Measurements from ENCODE around the gene TEDC1. TPM values are rescaled to one million over a fixed set of nuclear protein-coding genes. Genes with fewer than 3 reads are reported as not detected.

The TEDC1 gene
- total and polyA plus RNA-seq, 3 donors from 2014 or later: 8.8 to 16.7 (median 16.4) TPM

GRCh38 chr14:105456736-105457617 is 34.1 kb upstream of the TEDC1 start:
- TF ChIP-seq CTCF (IDR thresholded peaks at IDR 0.05) (no peak), POLR2A (IDR thresholded peaks at IDR 0.05) (no peak)
- H3K27ac ChIP-seq: no peak overlapping the region
- no peak overlapping the region for H3K4me3 ChIP-seq
- no peaks in the 10 kb centered on the region for H3K36me3 ChIP-seq (ENCODE audit: low read depth, missing control alignments)
- DNase-seq: no peak
- WGBS, 2 donors: 90 to 91% methylated on average over 17 to 22 of the region's 22 CpGs
- intact Hi-C loops (cut with DNase I; ENCODE audit: low total_unique reads): no loop called here
- no peaks in the 10 kb centered on the region for H3K9me3 ChIP-seq
- H3K4me1 ChIP-seq: no peaks in the 10 kb centered on the region
- no peaks in the 10 kb centered on the region for H3K27me3 ChIP-seq

- Histone ChIP-seq H3K36me3 (ENCODE audit: low read depth, missing control alignments) (no peaks in the 10 kb centered on the region), H3K4me1 (no peaks in the 10 kb centered on the region), H3K4me3 (no peak overlapping the region), H3K9me3 (no peaks in the 10 kb centered on the region), H3K27me3 (no peaks in the 10 kb centered on the region), H3K27ac (no peak overlapping the region)
- intact Hi-C loops (cut with DNase I; ENCODE audit: low total_unique reads): no loop called here
- TF ChIP-seq POLR2A (IDR thresholded peaks at IDR 0.05) (no peak), CTCF (IDR thresholded peaks at IDR 0.05) (no peak)
- WGBS, 2 donors: 85 to 96% methylated on average over 4 to 18 of the region's 18 CpGs
- DNase-seq: no peak
These were observed 33.0 kb upstream of the TEDC1 start for GRCh38 chr14:105458010-105458409.

- H3K4me1 ChIP-seq: no peaks in the 10 kb centered on the region
- intact Hi-C loops (cut with DNase I; ENCODE audit: low total_unique reads): no loop called here
- H3K36me3 ChIP-seq (ENCODE audit: low read depth, missing control alignments): no peaks in the 10 kb centered on the region
- TF ChIP-seq POLR2A (IDR thresholded peaks at IDR 0.05): no peak
- TF ChIP-seq CTCF (IDR thresholded peaks at IDR 0.05): no peak
- 84% methylated on average over 13 of the region's 14 CpGs; no CpG with 5 or more reads in 1 of the 2 donors for WGBS, 2 donors
- no peaks in the 10 kb centered on the region for H3K27me3 ChIP-seq
- DNase-seq: no peak
- no peak overlapping the region for H3K27ac ChIP-seq
- H3K9me3 ChIP-seq: no peaks in the 10 kb centered on the region
- H3K4me3 ChIP-seq: no peak overlapping the region
These were observed 32.5 kb upstream of the TEDC1 start for GRCh38 chr14:105458571-105458970.

- Histone ChIP-seq H3K36me3 (ENCODE audit: low read depth, missing control alignments) (no peaks in the 10 kb centered on the region), H3K9me3 (no peaks in the 10 kb centered on the region), H3K27ac (no peak overlapping the region), H3K4me3 (no peak overlapping the region), H3K4me1 (no peaks in the 10 kb centered on the region), H3K27me3 (no peaks in the 10 kb centered on the region)
- TF ChIP-seq CTCF (IDR thresholded peaks at IDR 0.05) (no peak), POLR2A (IDR thresholded peaks at IDR 0.05) (no peak)
- intact Hi-C loops (cut with DNase I; ENCODE audit: low total_unique reads): no loop called here
- WGBS, 2 donors: 95 to 100% methylated on average over 1 to 17 of the region's 17 CpGs
- no peak for DNase-seq
These were observed 30.9 kb upstream of the TEDC1 start for GRCh38 chr14:105460116-105460515.

GRCh38 chr14:105460616-105461015 is 30.4 kb upstream of the TEDC1 start:
- no peak for TF ChIP-seq CTCF (IDR thresholded peaks at IDR 0.05)
- Histone ChIP-seq H3K9me3 (no peaks in the 10 kb centered on the region), H3K27me3 (no peaks in the 10 kb centered on the region), H3K4me3 (no peak overlapping the region), H3K36me3 (ENCODE audit: low read depth, missing control alignments) (no peaks in the 10 kb centered on the region), H3K27ac (no peak overlapping the region), H3K4me1 (no peaks in the 10 kb centered on the region)
- 90 to 92% methylated on average over 13 to 17 of the region's 17 CpGs for WGBS, 2 donors
- intact Hi-C loops (cut with DNase I; ENCODE audit: low total_unique reads): no loop called here
- no peak for DNase-seq

Measured in testis (tissue), 3 donors.